Testis (tissue), 2 donors: ENCODE measurements around the gene VCL.
A peak's percentile ranks its signal among the peaks of the same experiment; 100 is the strongest.

Experiments used
- CTCF ChIP-seq, 3 experiments: fragments of 450-650 bp in 2 of 3; fragments of 200-600 bp in 1 of 3; sonication (generic) in 1 of 3; IDR thresholded peaks; one replicate each; pipeline ENCODE4 v1.5.1; 2016 to 2019; ENCODE audit warnings: antibody characterized with exemption in 3 of 3, mild to moderate bottlenecking in 2 of 3, moderate library complexity in 1 of 3
- POLR2A ChIP-seq: fragments of 450-650 bp; IDR thresholded peaks from one replicate; pipeline ENCODE4 v1.6.1; 2017; ENCODE audit warnings: antibody characterized with exemption, mild to moderate bottlenecking, moderate library complexity

DNA sequence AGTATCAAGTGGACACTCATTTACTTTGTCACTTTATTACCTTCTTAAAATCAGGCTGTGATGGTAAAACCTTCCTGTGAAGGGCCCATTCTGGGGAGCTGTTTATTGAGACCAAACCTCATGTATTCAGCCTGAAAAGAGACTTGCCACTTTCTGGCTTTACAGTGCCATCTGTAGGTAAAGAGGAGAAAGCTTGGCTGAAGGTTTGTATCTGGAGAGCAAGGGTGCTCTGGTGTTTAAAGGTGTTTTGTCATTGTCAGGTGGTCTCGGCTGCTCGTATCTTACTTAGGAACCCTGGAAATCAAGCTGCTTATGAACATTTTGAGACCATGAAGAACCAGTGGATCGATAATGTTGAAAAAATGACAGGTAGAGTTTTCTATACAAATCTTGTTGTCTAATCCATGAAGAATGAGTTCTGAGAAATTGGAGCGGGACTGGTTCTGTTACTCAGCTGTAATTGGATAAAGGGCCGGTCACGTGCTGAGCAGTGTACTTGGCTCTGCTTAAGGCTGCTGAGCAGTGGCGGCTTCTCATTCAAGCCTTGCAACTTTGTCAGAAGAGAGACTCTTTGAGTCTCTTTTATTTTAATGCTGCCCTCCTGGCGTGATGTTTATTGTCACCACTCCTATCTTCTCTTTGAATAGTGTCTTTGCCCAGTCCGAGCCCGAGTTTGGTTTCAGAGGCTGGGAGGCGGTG, 105.8 kb downstream of the VCL start:
- peak in 1 of 3 experiments; percentile 5 for TF ChIP-seq CTCF (IDR thresholded peaks at IDR 0.05)
- no peak for TF ChIP-seq POLR2A
